Measurements from ENCODE around the gene SLC2A8. TPM values are rescaled to one million over a fixed set of nuclear protein-coding genes. Genes with fewer than 3 reads are reported as not detected.

SLC2A8 gene
- total RNA-seq, 1 donor from 2014 or later: 48.0 TPM

- H3K36me3 Mint-ChIP-seq (ENCODE audit: insufficient read depth): no peaks in the 10 kb centered on the region
- no peak for DNase-seq (ENCODE audit: low spot score, unreplicated experiment)
- no peaks in the 10 kb centered on the region for H3K27me3 Mint-ChIP-seq
- no peaks in the 10 kb centered on the region for H3K9me3 Mint-ChIP-seq (ENCODE audit: low read depth)
- TF ChIP-seq CTCF (IDR thresholded peaks at IDR 0.05; ENCODE audit: unreplicated experiment): no peak
- H3K4me1 Mint-ChIP-seq (ENCODE audit: low read depth): peaks cover 4% of the 10 kb centered on the region
- H3K27ac Mint-ChIP-seq: no peak overlapping the region
- no peak overlapping the region for H3K4me3 Mint-ChIP-seq (ENCODE audit: low read depth)
Observed at GRCh38 chr9:127353882-127354281, 43.1 kb upstream of the SLC2A8 start.

- H3K4me1 Mint-ChIP-seq (ENCODE audit: low read depth): peaks cover under 1% of the 10 kb centered on the region
- H3K36me3 Mint-ChIP-seq (ENCODE audit: insufficient read depth): no peaks in the 10 kb centered on the region
- H3K4me3 Mint-ChIP-seq (ENCODE audit: low read depth): no peak overlapping the region
- no peak for DNase-seq (ENCODE audit: low spot score, unreplicated experiment)
- TF ChIP-seq CTCF (IDR thresholded peaks at IDR 0.05; ENCODE audit: unreplicated experiment): no peak
- H3K9me3 Mint-ChIP-seq (ENCODE audit: low read depth): no peaks in the 10 kb centered on the region
- no peak overlapping the region for H3K27ac Mint-ChIP-seq
- no peaks in the 10 kb centered on the region for H3K27me3 Mint-ChIP-seq
Observed at GRCh38 chr9:127356906-127357305, 40.1 kb upstream of the SLC2A8 start.

- no peak overlapping the region for H3K27ac Mint-ChIP-seq
- H3K36me3 Mint-ChIP-seq (ENCODE audit: insufficient read depth): no peaks in the 10 kb centered on the region
- H3K4me1 Mint-ChIP-seq (ENCODE audit: low read depth): no peaks in the 10 kb centered on the region
- DNase-seq (ENCODE audit: low spot score, unreplicated experiment): no peak
- no peaks in the 10 kb centered on the region for H3K9me3 Mint-ChIP-seq (ENCODE audit: low read depth)
- TF ChIP-seq CTCF (IDR thresholded peaks at IDR 0.05; ENCODE audit: unreplicated experiment): no peak
- no peak overlapping the region for H3K4me3 Mint-ChIP-seq (ENCODE audit: low read depth)
- no peaks in the 10 kb centered on the region for H3K27me3 Mint-ChIP-seq
Observed at GRCh38 chr9:127358023-127358535, 38.9 kb upstream of the SLC2A8 start.

GRCh38 chr9:127358770-127359169 lies 38.2 kb upstream of the SLC2A8 start:
- no peaks in the 10 kb centered on the region for H3K4me1 Mint-ChIP-seq (ENCODE audit: low read depth)
- TF ChIP-seq CTCF (IDR thresholded peaks at IDR 0.05; ENCODE audit: unreplicated experiment): no peak
- H3K4me3 Mint-ChIP-seq (ENCODE audit: low read depth): no peak overlapping the region
- no peaks in the 10 kb centered on the region for H3K36me3 Mint-ChIP-seq (ENCODE audit: insufficient read depth)
- no peaks in the 10 kb centered on the region for H3K27me3 Mint-ChIP-seq
- H3K27ac Mint-ChIP-seq: no peak overlapping the region
- no peak for DNase-seq (ENCODE audit: low spot score, unreplicated experiment)
- no peaks in the 10 kb centered on the region for H3K9me3 Mint-ChIP-seq (ENCODE audit: low read depth)

- no peak for DNase-seq (ENCODE audit: low spot score, unreplicated experiment)
- H3K4me3 Mint-ChIP-seq (ENCODE audit: low read depth): no peak overlapping the region
- H3K27ac Mint-ChIP-seq: no peak overlapping the region
- no peaks in the 10 kb centered on the region for H3K9me3 Mint-ChIP-seq (ENCODE audit: low read depth)
- H3K36me3 Mint-ChIP-seq (ENCODE audit: insufficient read depth): no peaks in the 10 kb centered on the region
- TF ChIP-seq CTCF (IDR thresholded peaks at IDR 0.05; ENCODE audit: unreplicated experiment): no peak
- H3K27me3 Mint-ChIP-seq: no peaks in the 10 kb centered on the region
- no peaks in the 10 kb centered on the region for H3K4me1 Mint-ChIP-seq (ENCODE audit: low read depth)
Observed at GRCh38 chr9:127360250-127360649, 36.7 kb upstream of the SLC2A8 start.
